Fibroblast of lung (primary cell): ENCODE results near the gene KRTAP25-1. TPM values are rescaled to one million over a fixed set of nuclear protein-coding genes. Genes with fewer than 3 reads are reported as not detected.
A peak's percentile ranks its signal among the peaks of the same experiment; 100 is the strongest.

Experiments used
- DNase-seq, 2 donors: peaks; one replicate each; pipeline versions ENCODE4 v3.0.0 to v3.0.0-alpha.2; 2010; ENCODE audit warnings: low read depth in 2 of 2
- H2AFZ ChIP-seq: 2 replicates; pipeline ENCODE4 v1.5.1; 2012; ENCODE audit warnings: low read length, control low read depth, inconsistent platforms
- H3K27ac ChIP-seq: 2 replicates; pipeline ENCODE4 v1.5.1; 2011; ENCODE audit warnings: low read length, control low read depth; ENCODE audit not compliant: insufficient read depth
- H3K27me3 ChIP-seq: 2 replicates; pipeline ENCODE4 v1.5.1; 2011; ENCODE audit warnings: mild to moderate bottlenecking, low read length; ENCODE audit not compliant: control insufficient read depth, insufficient read depth
- H3K36me3 ChIP-seq: 2 replicates; pipeline ENCODE4 v1.5.1; 2011; ENCODE audit warnings: low read length; ENCODE audit not compliant: control insufficient read depth, insufficient read depth
- H3K4me1 ChIP-seq: 2 replicates; pipeline ENCODE4 v1.5.1; 2011; ENCODE audit warnings: low read length; ENCODE audit not compliant: control insufficient read depth, insufficient read depth; ENCODE audit errors: extremely low read depth
- H3K4me2 ChIP-seq: 2 replicates; pipeline ENCODE4 v1.5.1; 2011; ENCODE audit warnings: low read length, control low read depth; ENCODE audit not compliant: insufficient read depth; ENCODE audit errors: extremely low read depth
- H3K4me3 ChIP-seq, 4 experiments: fragments of 200-600 bp in 1 of 4; sonication (generic) in 1 of 4; replicated peaks in 1 of 4; 2 replicates each; pipeline ENCODE4 v1.5.1; 2011 to 2016; ENCODE audit warnings: low read length in 4 of 4, low read depth in 3 of 4, mild to moderate bottlenecking in 3 of 4, control low read depth in 2 of 4, inconsistent platforms in 1 of 4, mixed read lengths in 1 of 4; ENCODE audit not compliant: insufficient read depth in 1 of 4; ENCODE audit errors: control extremely low read depth in 1 of 4
- H3K79me2 ChIP-seq: 2 replicates; pipeline ENCODE4 v1.5.1; 2012; ENCODE audit warnings: mild to moderate bottlenecking, low read length, inconsistent platforms; ENCODE audit not compliant: control insufficient read depth, insufficient read depth
- H3K9ac ChIP-seq: 2 replicates; pipeline ENCODE4 v1.5.1; 2011; ENCODE audit warnings: mild to moderate bottlenecking, low read length, control low read depth; ENCODE audit not compliant: insufficient read depth
- H3K9me3 ChIP-seq: 2 replicates; pipeline ENCODE4 v1.5.1; 2012; ENCODE audit warnings: low read depth, low read length; ENCODE audit not compliant: control insufficient read depth, insufficient read depth
- H4K20me1 ChIP-seq: 2 replicates; pipeline ENCODE4 v1.5.1; 2011; ENCODE audit warnings: low read length; ENCODE audit not compliant: control insufficient read depth, insufficient read depth; ENCODE audit errors: extremely low read depth
- CTCF ChIP-seq, 2 donors: IDR thresholded peaks in 1 of 2; conservative IDR thresholded peaks in 1 of 2; 1 replicate in 1 of 2; 2 replicates in 1 of 2; pipeline ENCODE4 v1.5.1; 2011 to 2012; ENCODE audit warnings: low read length in 2 of 2, control low read depth in 1 of 2, inconsistent platforms in 1 of 2, low read depth in 1 of 2, mild to moderate bottlenecking in 1 of 2
- EZH2 ChIP-seq: IDR thresholded peaks from 2 replicates; pipeline ENCODE4 v1.5.1; 2012; ENCODE audit warnings: low read length, control low read depth, mild to moderate bottlenecking; ENCODE audit errors: missing control alignments
- polyA plus RNA-seq, 2 donors: library from polyadenylated mRNA; depleted of rRNA in 1 of 2; stranded (reverse) in 1 of 2; unstranded in 1 of 2; fragments of >200 nt; gene quantifications; 2 replicates each; pipeline ENCODE4 v1.2.1, GENCODE V29; 2011 to 2012; ENCODE audit warnings: missing spikeins in 1 of 2
- total RNA-seq: library from RNA; depleted of rRNA; stranded (reverse); fragments of >200 nt; gene quantifications from 2 replicates; pipeline ENCODE4 v1.2.1, GENCODE V29; 2014

Gene KRTAP25-1
- total and polyA plus RNA-seq, 2 donors (not counting 1 experiment from before 2014, with no cell fraction given): not detected

- no peaks in the 10 kb centered on the region for H3K4me1 ChIP-seq
- no peak overlapping the region for H3K27ac ChIP-seq
- H3K4me3 ChIP-seq: no peak overlapping the region
- H3K9ac ChIP-seq: no peak overlapping the region
- H3K36me3 ChIP-seq: no peaks in the 10 kb centered on the region
- H3K9me3 ChIP-seq: no peaks in the 10 kb centered on the region
- H3K4me2 ChIP-seq: no peak overlapping the region
- H3K79me2 ChIP-seq: no peaks in the 10 kb centered on the region
- TF ChIP-seq CTCF (conservative IDR thresholded peaks at IDR 0.05 in 1 of 2, IDR thresholded peaks at IDR 0.05 in 1 of 2; ENCODE audit: low read depth in 1 of 2, low read length in 2 of 2) (peak in 1 of 2 donors; percentile 4), EZH2 (no peak)
- no peaks in the 10 kb centered on the region for H3K27me3 ChIP-seq
- H2AFZ ChIP-seq: no peak overlapping the region
- peak in 1 of 2 donors; percentile 9 for DNase-seq
- no peaks in the 10 kb centered on the region for H4K20me1 ChIP-seq
These were observed 31.5 kb downstream of the KRTAP25-1 start for GRCh38 chr21:30257773-30258172.

- Histone ChIP-seq H3K36me3 (no peaks in the 10 kb centered on the region), H3K27me3 (no peaks in the 10 kb centered on the region), H3K9ac (no peak overlapping the region), H3K4me2 (no peak overlapping the region), H3K79me2 (no peaks in the 10 kb centered on the region), H3K4me1 (no peaks in the 10 kb centered on the region), H3K27ac (no peak overlapping the region), H3K9me3 (no peaks in the 10 kb centered on the region), H3K4me3 (no peak overlapping the region), H2AFZ (no peak overlapping the region), H4K20me1 (no peaks in the 10 kb centered on the region)
- TF ChIP-seq EZH2 (no peak), CTCF (conservative IDR thresholded peaks at IDR 0.05 in 1 of 2, IDR thresholded peaks at IDR 0.05 in 1 of 2; ENCODE audit: low read depth in 1 of 2, low read length in 2 of 2) (no peak)
- no peak for DNase-seq
These were observed 33.2 kb downstream of the KRTAP25-1 start for GRCh38 chr21:30256100-30256499.

- no peaks in the 10 kb centered on the region for H3K79me2 ChIP-seq
- no peak overlapping the region for H3K4me2 ChIP-seq
- no peak overlapping the region for H3K27ac ChIP-seq
- DNase-seq: no peak
- H3K9me3 ChIP-seq: no peaks in the 10 kb centered on the region
- H4K20me1 ChIP-seq: no peaks in the 10 kb centered on the region
- no peaks in the 10 kb centered on the region for H3K27me3 ChIP-seq
- no peaks in the 10 kb centered on the region for H3K36me3 ChIP-seq
- TF ChIP-seq CTCF (conservative IDR thresholded peaks at IDR 0.05 in 1 of 2, IDR thresholded peaks at IDR 0.05 in 1 of 2; ENCODE audit: low read depth in 1 of 2, low read length in 2 of 2): no peak
- TF ChIP-seq EZH2: no peak
- H2AFZ ChIP-seq: no peak overlapping the region
- H3K4me3 ChIP-seq: no peak overlapping the region
- no peak overlapping the region for H3K9ac ChIP-seq
- no peaks in the 10 kb centered on the region for H3K4me1 ChIP-seq
These were observed 33.6 kb downstream of the KRTAP25-1 start for GRCh38 chr21:30255679-30256078.
